ES-I3 (cell line): ENCODE results near the gene RPL39.
"Not testable (repeated sequence)": the region's sequence is repeated elsewhere in the genome, so short reads cannot be mapped to it uniquely, and the experiment has no call there.

Experiments used
- H3K36me3 ChIP-seq: 2 replicates; pipeline ENCODE4 v1.6.1; 2013; ENCODE audit warnings: mild to moderate bottlenecking, low read length, control low read depth, moderate library complexity; ENCODE audit not compliant: insufficient read depth
- H3K4me1 ChIP-seq: 2 replicates; pipeline ENCODE4 v1.6.1; 2013; ENCODE audit warnings: mild to moderate bottlenecking, control low read depth, low read length; ENCODE audit not compliant: insufficient read depth
- H3K9ac ChIP-seq: 2 replicates; pipeline ENCODE4 v1.6.1; 2013; ENCODE audit warnings: low read depth, mild to moderate bottlenecking, low read length, moderate library complexity
- H3K9me3 ChIP-seq: 2 replicates; pipeline ENCODE4 v1.6.1; 2013; ENCODE audit warnings: mild to moderate bottlenecking, low read length, moderate library complexity; ENCODE audit not compliant: control insufficient read depth, insufficient read depth

Gene RPL39

GRCh38 chrX:119757646-119757978 lies 33.8 kb downstream of the RPL39 start:
- H3K4me1 ChIP-seq = peaks cover 21% of the 10 kb centered on the region
- H3K36me3 ChIP-seq = no peaks in the 10 kb centered on the region
- peak overlapping the region; percentile 54 for H3K9ac ChIP-seq
- no peaks in the 10 kb centered on the region for H3K9me3 ChIP-seq

- H3K36me3 ChIP-seq = no peaks in the 10 kb centered on the region
- no peaks in the 10 kb centered on the region for H3K9me3 ChIP-seq
- peaks cover 22% of the 10 kb centered on the region for H3K4me1 ChIP-seq
- H3K9ac ChIP-seq = peak overlapping the region; percentile 54; the same call in 1 of the 2 replicates
Measured at GRCh38 chrX:119756926-119757635, 34.3 kb downstream of the RPL39 start.

- H3K4me1 ChIP-seq = peaks cover 22% of the 10 kb centered on the region
- no peaks in the 10 kb centered on the region for H3K9me3 ChIP-seq
- H3K9ac ChIP-seq = no peak overlapping the region
- no peaks in the 10 kb centered on the region for H3K36me3 ChIP-seq
Measured at GRCh38 chrX:119755981-119756533, 35.4 kb downstream of the RPL39 start.

GRCh38 chrX:119753639-119754257 lies 37.7 kb downstream of the RPL39 start:
- no peaks in the 10 kb centered on the region for H3K36me3 ChIP-seq
- H3K9me3 ChIP-seq = no peaks in the 10 kb centered on the region
- H3K9ac ChIP-seq = no peak overlapping the region
- peaks cover 22% of the 10 kb centered on the region for H3K4me1 ChIP-seq

- Histone ChIP-seq H3K4me1 (peaks cover 22% of the 10 kb centered on the region), H3K9me3 (no peaks in the 10 kb centered on the region), H3K9ac (no peak overlapping the region), H3K36me3 (no peaks in the 10 kb centered on the region)
Measured at GRCh38 chrX:119753001-119753400, 38.4 kb downstream of the RPL39 start.

GRCh38 chrX:119750751-119751150 lies 40.7 kb downstream of the RPL39 start:
- H3K9me3 ChIP-seq, H3K9ac ChIP-seq, H3K4me1 ChIP-seq, H3K36me3 ChIP-seq: not testable (repeated sequence)

GRCh38 chrX:119750131-119750530 lies 41.3 kb downstream of the RPL39 start:
- not testable (repeated sequence) for H3K36me3 ChIP-seq, H3K9ac ChIP-seq, H3K4me1 ChIP-seq, H3K9me3 ChIP-seq

GRCh38 chrX:119745283-119745848 lies 46.1 kb downstream of the RPL39 start:
- H3K9ac ChIP-seq = no peak overlapping the region
- no peaks in the 10 kb centered on the region for H3K9me3 ChIP-seq
- no peaks in the 10 kb centered on the region for H3K4me1 ChIP-seq
- H3K36me3 ChIP-seq = no peaks in the 10 kb centered on the region

- Histone ChIP-seq H3K36me3 (no peaks in the 10 kb centered on the region), H3K9me3 (no peaks in the 10 kb centered on the region), H3K9ac (no peak overlapping the region), H3K4me1 (no peaks in the 10 kb centered on the region)
Measured at GRCh38 chrX:119738742-119739141, 52.7 kb downstream of the RPL39 start.
